Type B pancreatic cell (in vitro differentiated cells): ENCODE measurements around the gene GRIN2A. TPM values are rescaled to one million over a fixed set of nuclear protein-coding genes. Genes with fewer than 3 reads are reported as not detected.

Experiments
- DNase-seq: peaks from one replicate; pipeline ENCODE4 v3.0.0; 2021; ENCODE audit warnings: mixed read lengths; ENCODE audit not compliant: unreplicated experiment; ENCODE audit errors: extremely low spot score
- H3K27ac Mint-ChIP-seq: 2 replicates; pipeline ENCODE4 v1.8.0; 2021; ENCODE audit warnings: mild to moderate bottlenecking, mixed read lengths
- H3K27me3 Mint-ChIP-seq: 2 replicates; pipeline ENCODE4 v1.8.0; 2021; ENCODE audit warnings: mixed read lengths
- H3K36me3 Mint-ChIP-seq: 2 replicates; pipeline ENCODE4 v1.8.0; 2021; ENCODE audit warnings: mixed read lengths
- H3K4me1 Mint-ChIP-seq: one replicate; pipeline ENCODE4 v1.8.0; 2021; ENCODE audit warnings: mixed read lengths; ENCODE audit not compliant: unreplicated experiment
- H3K4me3 Mint-ChIP-seq: 2 replicates; pipeline ENCODE4 v1.8.0; 2021; ENCODE audit warnings: mild to moderate bottlenecking, mixed read lengths
- H3K9me3 Mint-ChIP-seq: 2 replicates; pipeline ENCODE4 v1.8.0; 2021; ENCODE audit warnings: mixed read lengths
- CTCF ChIP-seq: fragments of 200-600 bp; sonication (generic); conservative IDR thresholded peaks from 2 replicates; pipeline ENCODE4 v1.5.0; 2021; ENCODE audit warnings: antibody characterized with exemption, mild to moderate bottlenecking
- total RNA-seq: library from RNA; stranded (reverse); gene quantifications from 2 replicates; pipeline ENCODE4 v1.2.1, GENCODE V29; 2021; ENCODE audit warnings: low replicate concordance

Gene GRIN2A
- total RNA-seq, 1 donor from 2014 or later: 7.1 TPM

- no peak overlapping the region for H3K4me3 Mint-ChIP-seq
- DNase-seq: no peak
- H3K36me3 Mint-ChIP-seq: no peaks in the 10 kb centered on the region
- no peaks in the 10 kb centered on the region for H3K9me3 Mint-ChIP-seq
- no peaks in the 10 kb centered on the region for H3K4me1 Mint-ChIP-seq
- peaks cover 4% of the 10 kb centered on the region for H3K27me3 Mint-ChIP-seq
- no peak for TF ChIP-seq CTCF
- H3K27ac Mint-ChIP-seq: no peak overlapping the region
Observed at GRCh38 chr16:10136916-10137315, 45.3 kb downstream of the GRIN2A start.

GRCh38 chr16:10130538-10130937, 51.7 kb downstream of the GRIN2A start:
- no peak for DNase-seq
- Mint-ChIP-seq H3K36me3 (no peaks in the 10 kb centered on the region), H3K27ac (no peak overlapping the region), H3K27me3 (peaks cover 16% of the 10 kb centered on the region), H3K4me1 (no peaks in the 10 kb centered on the region), H3K9me3 (no peaks in the 10 kb centered on the region), H3K4me3 (no peak overlapping the region)
- TF ChIP-seq CTCF: no peak

- no peaks in the 10 kb centered on the region for H3K36me3 Mint-ChIP-seq
- no peaks in the 10 kb centered on the region for H3K9me3 Mint-ChIP-seq
- no peak overlapping the region for H3K27ac Mint-ChIP-seq
- DNase-seq: no peak
- peaks cover 27% of the 10 kb centered on the region for H3K27me3 Mint-ChIP-seq
- no peak overlapping the region for H3K4me3 Mint-ChIP-seq
- no peak for TF ChIP-seq CTCF
- H3K4me1 Mint-ChIP-seq: no peaks in the 10 kb centered on the region
Observed at GRCh38 chr16:10128397-10129258, 53.6 kb downstream of the GRIN2A start.

GRCh38 chr16:10126686-10127085, 55.5 kb downstream of the GRIN2A start:
- Mint-ChIP-seq H3K9me3 (no peaks in the 10 kb centered on the region), H3K4me1 (peaks cover 11% of the 10 kb centered on the region), H3K36me3 (no peaks in the 10 kb centered on the region), H3K27me3 (peaks cover 43% of the 10 kb centered on the region), H3K27ac (no peak overlapping the region), H3K4me3 (no peak overlapping the region)
- no peak for TF ChIP-seq CTCF
- DNase-seq: no peak

GRCh38 chr16:10123141-10123540, 59.1 kb downstream of the GRIN2A start:
- Mint-ChIP-seq H3K27ac (no peak overlapping the region), H3K27me3 (peaks cover 43% of the 10 kb centered on the region), H3K9me3 (no peaks in the 10 kb centered on the region), H3K4me3 (no peak overlapping the region), H3K36me3 (no peaks in the 10 kb centered on the region), H3K4me1 (peaks cover 17% of the 10 kb centered on the region)
- no peak for TF ChIP-seq CTCF
- no peak for DNase-seq
